Activated gamma-delta T cell (primary cell): ENCODE results near the gene FOXO6.

ENCODE experiments used
- DNase-seq: peaks from one replicate; lab custom pipeline; 2025; lab: John Stamatoyannopoulos, UW

Gene FOXO6

GRCh38 chr1:41401899-41402298 lies 40.7 kb downstream of the FOXO6 start:
- no peak for DNase-seq

DNA sequence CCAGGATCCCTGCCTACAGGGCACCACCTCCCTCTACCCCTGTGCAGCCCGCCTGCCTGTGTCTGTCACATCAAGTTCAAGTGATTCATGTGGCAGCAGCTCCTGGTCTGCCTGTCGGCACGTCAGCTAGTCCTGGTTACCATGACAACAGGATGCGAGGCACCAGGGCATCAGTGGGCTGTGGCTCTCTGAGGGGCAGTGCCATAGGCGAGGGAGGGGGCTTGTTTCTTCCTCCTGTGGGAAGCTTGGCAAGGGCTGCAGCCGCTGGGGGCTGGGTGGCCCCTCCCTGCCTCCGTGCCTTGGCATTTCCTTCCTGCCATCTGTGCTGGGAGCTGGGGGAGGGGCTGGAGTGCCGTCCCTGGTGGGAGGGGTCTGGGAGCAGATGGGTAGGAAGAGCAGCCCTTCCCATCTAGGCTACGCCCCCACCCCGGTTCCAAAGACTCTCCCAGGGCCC lies 43.1 kb downstream of the FOXO6 start:
- DNase-seq: no peak

- DNase-seq: no peak
Observed at GRCh38 chr1:41407664-41408252, 46.5 kb downstream of the FOXO6 start.

DNA sequence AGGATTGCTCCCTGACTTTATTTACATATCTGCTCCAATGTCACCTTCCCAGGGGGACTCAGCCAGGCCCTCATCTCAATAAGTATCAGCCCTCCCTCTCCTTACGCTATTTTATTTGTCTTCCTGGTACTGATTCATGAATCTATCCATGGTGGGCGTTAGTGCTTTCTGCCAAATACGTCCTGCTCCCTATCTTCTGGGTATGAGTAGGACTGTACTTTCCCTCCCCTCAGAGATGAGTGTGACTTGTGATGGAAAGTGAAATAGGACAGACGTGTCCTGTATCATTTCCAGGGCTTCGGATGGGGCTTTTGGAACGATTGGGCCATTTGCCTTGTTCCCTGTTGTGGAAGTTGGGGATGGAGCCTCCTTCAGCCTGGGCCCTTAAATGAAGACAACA lies 47.5 kb downstream of the FOXO6 start:
- DNase-seq: no peak

- no peak for DNase-seq
Observed at GRCh38 chr1:41409825-41410224, 48.6 kb downstream of the FOXO6 start.

GRCh38 chr1:41410462-41410861 lies 49.2 kb downstream of the FOXO6 start:
- DNase-seq: no peak

GRCh38 chr1:41411229-41411628 lies 50.0 kb downstream of the FOXO6 start:
- no peak for DNase-seq

- no peak for DNase-seq
Observed at GRCh38 chr1:41412748-41413147, 51.5 kb downstream of the FOXO6 start.

DNA sequence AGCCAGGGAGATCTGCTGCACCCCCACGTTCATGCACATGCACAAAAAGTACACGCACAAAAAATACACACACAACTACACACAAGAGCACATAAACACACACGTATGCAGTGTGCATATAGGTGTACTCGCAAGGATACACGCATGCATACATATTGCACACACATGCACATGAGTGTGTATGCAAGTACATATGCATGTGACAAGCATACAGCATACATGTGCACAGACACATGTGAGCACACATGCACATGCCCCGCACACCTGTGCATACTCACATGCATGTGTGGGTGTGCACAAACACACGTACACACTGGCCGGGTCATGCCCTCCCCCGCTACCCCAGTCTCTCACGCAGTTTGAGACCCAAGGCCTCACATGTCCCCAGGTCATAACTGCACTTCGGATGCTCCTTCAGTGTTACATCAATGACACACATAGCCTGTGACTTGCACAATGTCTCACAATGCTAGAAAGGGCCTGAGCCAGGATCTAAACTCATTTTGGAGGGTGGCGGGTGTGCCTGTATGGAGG lies 52.6 kb downstream of the FOXO6 start:
- DNase-seq: no peak

DNA sequence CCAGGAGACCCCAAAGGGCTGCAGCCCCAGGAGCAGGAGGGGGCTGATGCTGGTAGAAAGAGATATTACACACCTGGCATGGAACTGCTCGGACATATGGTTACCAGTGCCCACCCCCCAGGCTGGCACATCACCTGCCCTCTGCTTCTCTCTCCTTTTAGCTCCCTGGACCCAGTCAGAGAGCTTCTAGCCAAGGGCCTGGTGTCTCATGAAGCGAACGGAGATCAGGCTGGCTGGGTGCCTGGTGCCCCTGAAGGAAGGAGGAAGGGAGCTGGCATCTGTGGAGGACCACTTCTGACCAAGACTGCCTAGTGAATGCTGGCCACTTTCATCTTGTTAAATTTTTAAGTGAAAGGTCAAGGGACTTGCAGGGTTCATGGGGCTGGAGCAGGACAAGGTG lies 53.1 kb downstream of the FOXO6 start:
- no peak for DNase-seq

- DNase-seq: no peak
Observed at GRCh38 chr1:41414716-41415306, 53.6 kb downstream of the FOXO6 start.

DNA sequence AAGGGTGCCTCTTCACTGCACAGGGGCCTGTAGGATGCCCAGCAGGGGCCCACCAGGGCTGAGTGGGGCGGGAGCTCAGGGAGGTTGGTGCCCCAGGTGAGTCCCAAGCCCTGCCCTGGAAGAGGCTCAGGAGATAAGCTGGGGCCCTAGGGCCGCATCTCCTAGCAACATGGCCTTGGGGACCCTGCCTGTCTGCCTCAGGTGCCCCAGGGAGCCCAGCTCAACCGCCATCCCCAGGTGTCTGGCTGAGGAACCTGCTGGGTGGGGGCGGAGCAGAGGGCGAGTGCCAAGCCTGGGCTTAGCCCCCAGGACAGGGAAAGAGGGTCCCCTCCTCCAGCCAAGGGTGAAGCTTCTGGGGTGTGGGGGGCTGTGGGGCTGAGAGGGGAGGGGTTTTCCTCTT lies 54.8 kb downstream of the FOXO6 start:
- DNase-seq: no peak

DNA sequence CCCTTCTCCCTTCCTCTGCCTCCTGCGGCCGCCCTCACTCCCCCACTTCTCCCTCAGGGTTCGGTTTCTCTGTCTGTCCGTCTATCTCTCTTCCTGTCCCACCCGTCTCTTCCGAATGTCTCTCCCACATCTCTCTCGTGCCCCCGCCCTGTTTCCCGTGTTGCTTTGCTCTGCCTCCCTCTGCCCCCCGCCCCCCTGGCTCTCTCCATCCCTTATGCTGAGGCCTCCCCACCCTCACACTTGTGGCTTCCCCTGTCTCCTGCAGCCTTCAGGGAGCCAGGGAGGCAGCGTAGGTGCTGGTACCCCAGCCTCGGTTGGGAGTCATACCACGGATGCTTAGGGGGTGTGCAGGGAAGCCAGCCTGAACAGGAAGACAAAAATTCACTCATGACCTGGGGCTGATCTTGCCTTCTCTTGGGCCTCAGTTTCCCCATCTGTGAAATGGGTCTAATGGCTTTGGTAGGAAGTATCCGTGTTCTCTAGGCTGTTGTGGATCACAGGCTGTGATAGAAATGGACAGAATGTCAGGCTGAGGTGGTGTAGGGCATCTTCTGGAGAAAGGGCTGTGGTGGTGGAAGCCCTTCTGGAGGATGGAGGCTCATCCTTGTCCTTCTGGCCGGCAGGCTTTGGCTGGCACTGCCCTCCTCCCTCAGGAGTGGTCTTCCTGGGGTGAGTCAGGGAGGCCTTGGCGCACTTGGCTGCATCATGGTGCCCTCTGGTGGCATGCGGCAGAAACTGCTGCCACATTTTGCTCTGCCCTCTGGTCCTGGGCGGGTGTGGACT lies 55.5 kb downstream of the FOXO6 start:
- DNase-seq: no peak

DNA sequence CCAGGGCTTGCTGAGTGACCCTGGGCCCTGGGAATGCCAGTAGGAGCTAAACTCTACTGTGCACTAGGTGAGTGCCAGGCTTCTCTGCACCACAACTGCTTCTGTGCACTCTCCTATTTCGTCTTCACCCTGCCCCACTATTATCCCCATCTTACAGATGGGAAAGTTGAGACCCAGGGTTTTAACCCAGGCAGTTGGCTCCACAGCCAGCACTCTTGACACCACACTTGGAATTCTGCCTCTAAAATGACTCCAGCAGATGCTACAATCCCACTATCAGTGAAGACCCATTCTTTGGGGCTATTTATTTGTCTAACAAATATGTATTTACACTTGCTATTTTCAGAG lies 56.1 kb downstream of the FOXO6 start:
- no peak for DNase-seq

DNA sequence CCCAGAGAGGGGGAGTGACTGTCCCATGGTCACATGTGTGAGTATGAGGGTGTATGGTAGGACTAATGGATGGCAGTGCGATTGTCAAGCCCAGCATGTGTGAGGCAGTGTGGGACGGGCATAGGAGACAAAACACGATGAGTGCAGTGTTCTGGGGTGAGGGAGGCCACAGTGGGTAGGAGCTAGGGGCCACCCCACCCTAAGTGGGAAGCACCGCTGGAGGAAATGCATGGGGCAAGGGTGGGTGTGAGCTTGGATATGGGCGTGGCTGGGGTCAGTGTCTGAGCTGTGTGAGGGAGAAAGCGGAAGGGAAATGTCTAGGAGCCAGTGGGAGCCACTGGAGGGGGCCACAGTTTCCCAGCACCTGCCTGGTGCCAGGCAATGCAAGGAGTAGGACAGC lies 56.5 kb downstream of the FOXO6 start:
- DNase-seq: no peak

GRCh38 chr1:41418857-41419583 lies 57.8 kb downstream of the FOXO6 start:
- DNase-seq: no peak

DNA sequence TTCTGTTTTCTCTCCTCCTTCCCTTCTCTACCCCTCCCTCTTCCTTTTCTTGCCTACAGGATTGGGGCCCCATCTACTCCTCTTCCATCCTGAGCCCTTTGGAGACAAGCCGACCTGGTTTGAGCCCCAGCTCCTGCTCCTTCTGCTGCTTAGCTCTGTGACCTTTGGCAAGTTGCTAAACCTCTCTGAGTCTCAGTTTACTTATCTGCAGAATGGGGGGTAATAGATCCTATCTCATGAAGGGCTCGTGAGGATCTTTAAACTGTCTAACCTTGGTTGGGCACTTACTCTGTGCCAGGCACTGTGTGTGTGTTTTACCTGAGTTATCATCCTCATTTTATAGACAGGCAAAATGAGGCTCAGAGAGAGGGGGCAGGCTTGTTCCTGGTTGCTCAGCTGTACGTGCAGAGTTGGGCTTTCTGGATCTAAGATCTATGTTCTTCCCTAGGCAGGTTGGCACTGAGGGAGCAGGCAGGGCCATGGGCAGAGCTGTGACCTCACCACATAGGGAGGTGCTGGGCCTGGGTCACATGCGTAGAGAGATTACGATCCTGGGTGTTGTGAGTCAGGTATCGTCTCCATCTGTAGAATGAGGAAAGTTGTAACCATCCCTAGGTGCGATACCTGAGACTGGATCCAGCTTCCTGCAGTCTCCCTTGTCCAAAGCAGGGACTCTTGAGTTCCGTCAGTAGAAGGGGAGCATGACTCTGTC lies 58.5 kb downstream of the FOXO6 start:
- DNase-seq: no peak

DNA sequence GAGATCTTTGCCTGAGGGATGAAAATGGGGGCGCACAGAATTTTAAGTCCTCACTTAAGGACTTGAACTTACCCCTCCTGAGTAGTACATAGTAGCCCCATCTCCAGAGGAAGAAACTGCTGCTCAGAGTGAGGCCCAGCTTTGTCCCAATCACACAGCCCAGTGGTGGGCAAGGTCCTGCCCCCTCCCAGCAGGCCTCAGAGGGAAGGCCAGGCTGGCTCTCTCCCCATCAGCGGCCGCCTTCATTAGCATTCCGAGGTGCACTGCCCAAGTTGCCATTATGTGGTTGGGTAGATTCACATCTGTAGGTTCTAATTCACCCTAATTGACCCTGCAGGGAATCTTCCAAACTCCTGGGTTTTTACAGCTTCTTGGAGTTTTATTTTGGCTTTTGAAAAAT lies 59.1 kb downstream of the FOXO6 start:
- no peak for DNase-seq

DNA sequence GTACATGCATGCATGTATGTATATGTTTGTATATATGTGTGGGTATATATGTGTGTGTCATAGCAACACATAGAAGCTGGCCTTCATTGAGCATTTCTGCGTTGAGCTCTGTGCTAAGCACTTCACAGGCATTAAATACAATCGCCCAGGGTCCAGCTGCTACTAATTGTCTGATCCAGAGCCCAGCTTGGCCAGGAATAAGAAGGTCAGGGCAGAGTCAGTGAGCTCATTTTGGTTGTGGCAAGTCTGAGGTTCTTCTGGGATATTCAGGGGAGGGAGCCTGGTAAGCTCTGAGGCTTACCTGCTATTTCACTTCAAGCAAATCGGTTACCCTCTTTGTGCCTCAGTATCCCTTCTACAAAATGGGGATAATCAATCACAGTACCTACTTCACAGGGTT lies 59.6 kb downstream of the FOXO6 start:
- no peak for DNase-seq

- no peak for DNase-seq
Observed at GRCh38 chr1:41422306-41422705, 61.1 kb downstream of the FOXO6 start.

- DNase-seq: no peak
Observed at GRCh38 chr1:41423511-41424191, 62.4 kb downstream of the FOXO6 start.
